ENCODE measurements around the gene DCXR. TPM values are rescaled to one million over a fixed set of nuclear protein-coding genes. Genes with fewer than 3 reads are reported as not detected.
A peak's percentile ranks its signal among the peaks of the same experiment; 100 is the strongest.

DCXR gene
- total and polyA plus RNA-seq, 2 of the 13 experiments (the other 11 are each of a cell fraction or from before 2014, with no cell fraction given): 287 to 311 TPM

- TF ChIP-seq RERE (CRISPR knock-in tag; IDR thresholded peaks at IDR 0.05; ENCODE audit: low read depth): no peak
- TF ChIP-seq GATAD2A (CRISPR knock-in tag; IDR thresholded peaks at IDR 0.05): no peak
- TF ChIP-seq ZBTB38 (CRISPR knock-in tag; IDR thresholded peaks at IDR 0.05): 0 out of 2 replicates have a peak, but pooled peaks have one; percentile 11
- TF ChIP-seq, protein P1, sequence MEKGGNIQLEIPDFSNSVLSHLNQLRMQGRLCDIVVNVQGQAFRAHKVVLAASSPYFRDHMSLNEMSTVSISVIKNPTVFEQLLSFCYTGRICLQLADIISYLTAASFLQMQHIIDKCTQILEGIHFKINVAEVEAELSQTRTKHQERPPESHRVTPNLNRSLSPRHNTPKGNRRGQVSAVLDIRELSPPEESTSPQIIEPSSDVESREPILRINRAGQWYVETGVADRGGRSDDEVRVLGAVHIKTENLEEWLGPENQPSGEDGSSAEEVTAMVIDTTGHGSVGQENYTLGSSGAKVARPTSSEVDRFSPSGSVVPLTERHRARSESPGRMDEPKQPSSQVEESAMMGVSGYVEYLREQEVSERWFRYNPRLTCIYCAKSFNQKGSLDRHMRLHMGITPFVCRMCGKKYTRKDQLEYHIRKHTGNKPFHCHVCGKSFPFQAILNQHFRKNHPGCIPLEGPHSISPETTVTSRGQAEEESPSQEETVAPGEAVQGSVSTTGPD (CRISPR knock-in tag; IDR thresholded peaks at IDR 0.05): no peak
- TF ChIP-seq ARNT2 (CRISPR knock-in tag; IDR thresholded peaks at IDR 0.05; ENCODE audit: low read depth): peak; percentile 14; the same call in 1 of the 2 replicates
- TF ChIP-seq TFDP2 (CRISPR knock-in tag; IDR thresholded peaks at IDR 0.05): no peak
- TF ChIP-seq, protein P2, sequence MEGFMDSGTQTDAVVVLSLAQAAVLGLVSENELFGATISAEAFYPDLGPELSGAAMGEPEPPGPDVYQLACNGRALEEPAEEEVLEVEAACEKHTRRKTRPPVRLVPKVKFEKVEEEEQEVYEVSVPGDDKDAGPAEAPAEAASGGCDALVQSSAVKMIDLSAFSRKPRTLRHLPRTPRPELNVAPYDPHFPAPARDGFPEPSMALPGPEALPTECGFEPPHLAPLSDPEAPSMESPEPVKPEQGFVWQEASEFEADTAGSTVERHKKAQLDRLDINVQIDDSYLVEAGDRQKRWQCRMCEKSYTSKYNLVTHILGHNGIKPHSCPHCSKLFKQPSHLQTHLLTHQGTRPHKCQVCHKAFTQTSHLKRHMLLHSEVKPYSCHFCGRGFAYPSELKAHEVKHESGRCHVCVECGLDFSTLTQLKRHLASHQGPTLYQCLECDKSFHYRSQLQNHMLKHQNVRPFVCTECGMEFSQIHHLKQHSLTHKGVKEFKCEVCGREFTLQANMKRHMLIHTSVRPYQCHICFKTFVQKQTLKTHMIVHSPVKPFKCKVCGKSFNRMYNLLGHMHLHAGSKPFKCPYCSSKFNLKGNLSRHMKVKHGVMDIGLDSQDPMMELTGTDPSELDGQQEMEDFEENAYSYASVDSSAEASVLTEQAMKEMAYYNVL (CRISPR knock-in tag; IDR thresholded peaks at IDR 0.05; ENCODE audit: borderline replicate concordance): 0 out of 2 replicates have a peak, but pooled peaks have one; percentile 35
- no peak for TF ChIP-seq ZSCAN12 (CRISPR knock-in tag; IDR thresholded peaks at IDR 0.05)
- TF ChIP-seq FOXA1 (IDR thresholded peaks at IDR 0.05): no peak
- no peak for TF ChIP-seq FOXA1 (CRISPR knock-in tag; IDR thresholded peaks at IDR 0.05)
- TF ChIP-seq ZNF33B (CRISPR knock-in tag; IDR thresholded peaks at IDR 0.05): peak; percentile 66; the same call in 1 of the 2 replicates
- TF ChIP-seq ZNF883 (CRISPR knock-in tag; IDR thresholded peaks at IDR 0.05; ENCODE audit: not compliant biosample characterization): no peak
- TF ChIP-seq FIP1L1 (IDR thresholded peaks at IDR 0.05; ENCODE audit: borderline replicate concordance, insufficient read depth, low read depth, low read length): 0 out of 2 replicates have a peak, but pooled peaks have one; percentile 12
- TF ChIP-seq TGIF2 (CRISPR knock-in tag; IDR thresholded peaks at IDR 0.05): 0 out of 2 replicates have a peak, but pooled peaks have one; percentile 1
- no peak for TF ChIP-seq KDM4B (CRISPR knock-in tag; IDR thresholded peaks at IDR 0.05)
- 0 out of 2 replicates have a peak, but pooled peaks have one; percentile 32 for TF ChIP-seq MAF1 (CRISPR knock-in tag; IDR thresholded peaks at IDR 0.05; ENCODE audit: borderline replicate concordance)
- peak; percentile 4 for TF ChIP-seq RBM22 (optimal IDR thresholded peaks at IDR 0.05; ENCODE audit: low read length)
- TF ChIP-seq, protein P3, sequence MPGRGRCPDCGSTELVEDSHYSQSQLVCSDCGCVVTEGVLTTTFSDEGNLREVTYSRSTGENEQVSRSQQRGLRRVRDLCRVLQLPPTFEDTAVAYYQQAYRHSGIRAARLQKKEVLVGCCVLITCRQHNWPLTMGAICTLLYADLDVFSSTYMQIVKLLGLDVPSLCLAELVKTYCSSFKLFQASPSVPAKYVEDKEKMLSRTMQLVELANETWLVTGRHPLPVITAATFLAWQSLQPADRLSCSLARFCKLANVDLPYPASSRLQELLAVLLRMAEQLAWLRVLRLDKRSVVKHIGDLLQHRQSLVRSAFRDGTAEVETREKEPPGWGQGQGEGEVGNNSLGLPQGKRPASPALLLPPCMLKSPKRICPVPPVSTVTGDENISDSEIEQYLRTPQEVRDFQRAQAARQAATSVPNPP (CRISPR knock-in tag; IDR thresholded peaks at IDR 0.05): 0 out of 2 replicates have a peak, but pooled peaks have one; percentile 47
Measured at GRCh38 chr17:82018989-82019689, 18.4 kb downstream of the DCXR start (continued).
